Left colon (tissue), 2 donors: ENCODE data around the gene RUNDC1. TPM values are rescaled to one million over a fixed set of nuclear protein-coding genes. Genes with fewer than 3 reads are reported as not detected.

Experiments
- ATAC-seq: fragments of 200-7000 bp; cut with Tn5 transposase; one replicate; pipeline ENCODE4 v1.9.1; 2020; ENCODE audit warnings: mild to moderate bottlenecking, moderate library complexity
- DNase-seq, 2 donors: peaks; one replicate each; pipeline ENCODE4 v3.0.0-alpha.2; 2020
- intact Hi-C, 2 donors: fragments of 100-400 bp; cut with DNase I in 1 of 2; cut with micrococcal nuclease in 1 of 2; formaldehyde crosslinking; loops; one replicate each; pipeline versions ENCODE4 v1.11.2 to v1.14.0; 2022; cut with DNase I, micrococcal nuclease
- total RNA-seq, 2 donors: library from RNA; stranded (reverse); fragmentation: NEBNext Ultra II Directional; extraction: Animal tissue kit (Norgen Biotek cat#: 25700); gene quantifications; one replicate each; pipeline ENCODE4 v1.2.1, GENCODE V29; 2021
- donor health status: DM: no; HTN: no; CAD: no.
- donor health status: DM: yes; HTN: yes; CAD: no.

The RUNDC1 gene
- total RNA-seq, 2 donors from 2014 or later, result 24.2 to 25.2 TPM

GRCh38 chr17:43014649-43015542 lies 34.5 kb downstream of the RUNDC1 start:
- DNase-seq, result no peak
- no peak for ATAC-seq
- intact Hi-C loops, result no loop called here

- DNase-seq (no peak), ATAC-seq (no peak)
- intact Hi-C loops, result no loop called here
These were observed 35.2 kb downstream of the RUNDC1 start for GRCh38 chr17:43015579-43015978.

GRCh38 chr17:43016216-43016615 lies 35.9 kb downstream of the RUNDC1 start:
- DNase-seq (no peak), ATAC-seq (no peak)
- intact Hi-C loops, result no loop called here

- ATAC-seq (no peak), DNase-seq (no peak)
- intact Hi-C loops, result no loop called here
These were observed 37.9 kb downstream of the RUNDC1 start for GRCh38 chr17:43018008-43018853.

GRCh38 chr17:43018932-43019331 lies 38.6 kb downstream of the RUNDC1 start:
- intact Hi-C loops, result no loop called here
- DNase-seq (no peak), ATAC-seq (no peak)

GRCh38 chr17:43019418-43019817 lies 39.1 kb downstream of the RUNDC1 start:
- ATAC-seq, result peak; percentile 42
- intact Hi-C loops, result no loop called here
- no peak for DNase-seq

- intact Hi-C loops, result loop anchor here in 1 of 2 donors (10.0 kb wide), 1 partner anchor 155 kb away; the partner anchor contains the start of gene NBR1
- no peak for DNase-seq
- no peak for ATAC-seq
These were observed 39.8 kb downstream of the RUNDC1 start for GRCh38 chr17:43020030-43020621.

- DNase-seq (peak; percentile 65 to 77), ATAC-seq (peak; percentile 8)
- intact Hi-C loops, result loop anchor here in 1 of 2 donors (10.0 kb wide), 1 partner anchor 154 kb away; the partner anchor contains the start of gene NBR1
These were observed 40.7 kb downstream of the RUNDC1 start for GRCh38 chr17:43020789-43021740.

- ATAC-seq (peak; percentile 82), DNase-seq (peak; percentile 78 to 87)
- intact Hi-C loops, result loop anchor here in 1 of 2 donors (10.0 kb wide), 1 partner anchor 153 kb away; the partner anchor contains the start of gene NBR1
These were observed 41.6 kb downstream of the RUNDC1 start, which contains the start of gene VAT1 for GRCh38 chr17:43021741-43022512. VAT1 (minus strand) TSS chr17:43022385; CDS start chr17:43022322, 63 bp downstream.

- ATAC-seq (peak; percentile 61), DNase-seq (peak; percentile 83 to 90)
- intact Hi-C loops, result loop anchor here in 1 of 2 donors (10.0 kb wide), 1 partner anchor 150 kb away; the partner anchor contains the start of gene NBR1
These were observed 44.3 kb downstream of the RUNDC1 start, which contains the start of gene RND2 for GRCh38 chr17:43024407-43025289. RND2 (plus strand) TSS chr17:43025231; CDS start chr17:43025348, 117 bp downstream.

GRCh38 chr17:43025290-43025657 lies 44.9 kb downstream of the RUNDC1 start:
- intact Hi-C loops, result loop anchor here in 1 of 2 donors (10.0 kb wide), 1 partner anchor 150 kb away; the partner anchor contains the start of gene NBR1
- no peak for ATAC-seq
- DNase-seq, result no peak

- DNase-seq (no peak), ATAC-seq (no peak)
- intact Hi-C loops, result loop anchor here in 1 of 2 donors (10.0 kb wide), 1 partner anchor 149 kb away; the partner anchor contains the start of gene NBR1
These were observed 45.6 kb downstream of the RUNDC1 start for GRCh38 chr17:43025766-43026537.

- ATAC-seq (no peak), DNase-seq (no peak)
- intact Hi-C loops, result loop anchor here in 1 of 2 donors (10.0 kb wide), 1 partner anchor 148 kb away; the partner anchor contains the start of gene NBR1
These were observed 46.2 kb downstream of the RUNDC1 start for GRCh38 chr17:43026595-43026994.

- ATAC-seq (no peak), DNase-seq (no peak)
- intact Hi-C loops, result loop anchor here in 1 of 2 donors (10.0 kb wide), 1 partner anchor 147 kb away; the partner anchor contains the start of gene NBR1
These were observed 47.0 kb downstream of the RUNDC1 start for GRCh38 chr17:43027091-43028032.
